Suprapubic skin (tissue), 4 donors: ENCODE measurements around the gene DCAF8. TPM values are rescaled to one million over a fixed set of nuclear protein-coding genes. Genes with fewer than 3 reads are reported as not detected.

Experiments
- DNase-seq, 2 donors: peaks; one replicate each; pipeline ENCODE4 v3.0.0-alpha.2; 2019; ENCODE audit warnings: low spot score in 2 of 2
- H3K27ac ChIP-seq: fragments of 200-600 bp; sonication (generic); one replicate; pipeline ENCODE4 v1.5.1; 2019
- H3K27me3 ChIP-seq: fragments of 200-600 bp; sonication (generic); one replicate; pipeline ENCODE4 v1.5.1; 2019
- H3K36me3 ChIP-seq: fragments of 200-600 bp; sonication (generic); one replicate; pipeline ENCODE4 v1.5.1; 2019
- H3K4me1 ChIP-seq: fragments of 200-600 bp; sonication (generic); one replicate; pipeline ENCODE4 v1.5.1; 2019
- H3K4me3 ChIP-seq: fragments of 200-600 bp; sonication (generic); one replicate; pipeline ENCODE4 v1.5.1; 2019; ENCODE audit warnings: mild to moderate bottlenecking
- H3K9me3 ChIP-seq: fragments of 200-600 bp; sonication (generic); one replicate; pipeline ENCODE4 v1.5.1; 2019
- EP300 ChIP-seq: sonication (generic); formaldehyde crosslinking; IDR thresholded peaks from one replicate; pipeline ENCODE4 v1.6.1; 2017; ENCODE audit warnings: antibody characterized with exemption
- POLR2A ChIP-seq, 2 donors: fragments of 450-650 bp; IDR thresholded peaks; one replicate each; pipeline ENCODE4 v1.6.1; 2017; ENCODE audit warnings: antibody characterized with exemption in 2 of 2, mild to moderate bottlenecking in 2 of 2, moderate library complexity in 2 of 2
- POLR2AphosphoS5 ChIP-seq, 3 donors: sonication (generic); formaldehyde crosslinking; IDR thresholded peaks; one replicate each; pipeline ENCODE4 v1.6.1; 2017; ENCODE audit warnings: antibody characterized with exemption in 3 of 3
- whole genome bisulfite sequencing: methylation state at CpG from one replicate; pipeline ENCODE4 v1.1.5; 2018; 5-methylcytosine and 5-hydroxymethylcytosine counted together
- total RNA-seq, 4 donors: library from RNA; depleted of rRNA; stranded (reverse); fragments of >200 nt; gene quantifications; one replicate each; pipeline ENCODE4 v1.1.0, GENCODE V29; 2016
- TF ChIP-seq, protein P1 (sequence below), 2 donors: fragments of 200-600 bp in 1 of 2; fragments of 450-650 bp in 1 of 2; sonication (generic) in 1 of 2; IDR thresholded peaks; one replicate each; pipeline ENCODE4 v1.5.1; 2016 to 2019; ENCODE audit warnings: antibody characterized with exemption in 2 of 2, mild to moderate bottlenecking in 1 of 2, moderate library complexity in 1 of 2

Gene DCAF8
- total RNA-seq, 4 donors from 2014 or later = 98.3 to 402 (median 125) TPM

DNA sequence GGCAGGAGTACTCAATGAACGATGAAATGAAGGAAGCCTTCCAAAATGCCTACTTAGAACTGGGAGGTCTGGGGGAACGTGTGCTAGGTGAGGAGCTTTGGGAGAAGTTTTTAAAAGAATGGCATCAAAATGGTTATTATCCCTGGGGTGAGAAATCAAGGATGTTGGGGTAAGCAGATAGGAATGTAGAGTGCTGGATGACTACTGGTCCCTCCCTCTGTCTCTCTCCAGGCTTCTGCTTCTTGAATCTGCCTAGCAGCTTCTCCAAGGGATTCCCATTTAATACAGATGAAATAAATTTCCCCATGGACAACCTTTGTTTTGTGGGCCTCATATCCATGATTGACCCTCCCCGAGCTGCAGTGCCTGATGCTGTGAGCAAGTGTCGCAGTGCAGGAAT, 91.0 kb downstream of the DCAF8 start:
- WGBS = 89% methylated on average over 4 of the region's 4 CpGs
- no peak for DNase-seq
- H3K27me3 ChIP-seq = peaks cover 4% of the 10 kb centered on the region

DNA sequence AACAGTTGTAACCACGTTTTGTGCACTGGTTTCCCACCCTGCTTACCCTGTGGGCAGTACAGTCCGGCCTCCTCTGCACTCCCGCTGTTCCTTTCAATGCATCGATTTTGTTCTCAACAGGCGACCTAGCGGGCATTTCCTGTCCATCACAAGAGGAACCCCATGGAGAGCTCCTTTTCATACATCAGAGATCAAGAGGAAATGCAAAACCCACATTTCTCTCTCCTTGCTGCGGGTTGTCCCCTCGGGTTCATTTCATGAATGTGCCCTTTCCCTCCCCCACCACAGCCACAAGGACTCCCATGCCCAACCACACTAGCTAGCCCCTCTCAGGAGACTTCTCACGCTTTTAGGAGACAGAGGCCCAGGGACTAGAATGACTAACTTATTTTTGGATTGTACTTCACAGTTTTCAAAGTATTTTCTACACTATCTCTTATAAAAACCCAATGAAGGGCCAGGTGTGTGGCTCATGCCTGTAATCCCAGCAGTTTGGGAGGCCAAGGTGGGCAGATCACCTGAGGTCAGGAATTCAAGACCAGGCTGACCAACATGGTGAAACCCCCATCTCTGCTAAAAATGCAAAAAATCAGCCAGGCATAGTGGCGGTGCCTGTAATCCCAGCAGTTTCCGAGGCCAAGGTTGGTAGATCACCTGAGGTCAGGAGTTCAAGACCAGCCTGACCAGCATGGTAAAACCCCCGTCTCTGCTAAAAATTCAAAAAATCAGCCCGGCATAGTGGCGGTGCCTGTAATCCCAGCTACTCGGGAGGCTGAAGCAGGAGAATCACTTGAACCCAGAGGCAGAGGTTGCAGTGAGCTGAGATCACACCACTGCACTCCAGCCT, 92.6 kb downstream of the DCAF8 start:
- no peak overlapping the region for H3K4me3 ChIP-seq
- H3K27me3 ChIP-seq = peaks cover 7% of the 10 kb centered on the region
- H3K36me3 ChIP-seq = no peaks in the 10 kb centered on the region
- H3K27ac ChIP-seq = no peak overlapping the region
- TF ChIP-seq POLR2AphosphoS5 (IDR thresholded peaks at IDR 0.05) = no peak
- TF ChIP-seq POLR2A (IDR thresholded peaks at IDR 0.05) = no peak
- TF ChIP-seq, protein P1, sequence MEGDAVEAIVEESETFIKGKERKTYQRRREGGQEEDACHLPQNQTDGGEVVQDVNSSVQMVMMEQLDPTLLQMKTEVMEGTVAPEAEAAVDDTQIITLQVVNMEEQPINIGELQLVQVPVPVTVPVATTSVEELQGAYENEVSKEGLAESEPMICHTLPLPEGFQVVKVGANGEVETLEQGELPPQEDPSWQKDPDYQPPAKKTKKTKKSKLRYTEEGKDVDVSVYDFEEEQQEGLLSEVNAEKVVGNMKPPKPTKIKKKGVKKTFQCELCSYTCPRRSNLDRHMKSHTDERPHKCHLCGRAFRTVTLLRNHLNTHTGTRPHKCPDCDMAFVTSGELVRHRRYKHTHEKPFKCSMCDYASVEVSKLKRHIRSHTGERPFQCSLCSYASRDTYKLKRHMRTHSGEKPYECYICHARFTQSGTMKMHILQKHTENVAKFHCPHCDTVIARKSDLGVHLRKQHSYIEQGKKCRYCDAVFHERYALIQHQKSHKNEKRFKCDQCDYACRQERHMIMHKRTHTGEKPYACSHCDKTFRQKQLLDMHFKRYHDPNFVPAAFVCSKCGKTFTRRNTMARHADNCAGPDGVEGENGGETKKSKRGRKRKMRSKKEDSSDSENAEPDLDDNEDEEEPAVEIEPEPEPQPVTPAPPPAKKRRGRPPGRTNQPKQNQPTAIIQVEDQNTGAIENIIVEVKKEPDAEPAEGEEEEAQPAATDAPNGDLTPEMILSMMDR (IDR thresholded peaks at IDR 0.05) = no peak
- no peak for TF ChIP-seq EP300
- WGBS = 59% methylated on average over 15 of the region's 15 CpGs
- DNase-seq = no peak
- no peaks in the 10 kb centered on the region for H3K9me3 ChIP-seq
- no peaks in the 10 kb centered on the region for H3K4me1 ChIP-seq

More for the DNA sequence above, 91.0 kb downstream of the DCAF8 start:
- Histone ChIP-seq H3K4me1 (no peaks in the 10 kb centered on the region), H3K36me3 (no peaks in the 10 kb centered on the region), H3K9me3 (no peaks in the 10 kb centered on the region), H3K4me3 (no peak overlapping the region), H3K27ac (no peak overlapping the region)
- TF ChIP-seq EP300 (no peak), POLR2A (IDR thresholded peaks at IDR 0.05) (no peak), POLR2AphosphoS5 (IDR thresholded peaks at IDR 0.05) (no peak)
- TF ChIP-seq, protein P1 (IDR thresholded peaks at IDR 0.05) = no peak

DNA sequence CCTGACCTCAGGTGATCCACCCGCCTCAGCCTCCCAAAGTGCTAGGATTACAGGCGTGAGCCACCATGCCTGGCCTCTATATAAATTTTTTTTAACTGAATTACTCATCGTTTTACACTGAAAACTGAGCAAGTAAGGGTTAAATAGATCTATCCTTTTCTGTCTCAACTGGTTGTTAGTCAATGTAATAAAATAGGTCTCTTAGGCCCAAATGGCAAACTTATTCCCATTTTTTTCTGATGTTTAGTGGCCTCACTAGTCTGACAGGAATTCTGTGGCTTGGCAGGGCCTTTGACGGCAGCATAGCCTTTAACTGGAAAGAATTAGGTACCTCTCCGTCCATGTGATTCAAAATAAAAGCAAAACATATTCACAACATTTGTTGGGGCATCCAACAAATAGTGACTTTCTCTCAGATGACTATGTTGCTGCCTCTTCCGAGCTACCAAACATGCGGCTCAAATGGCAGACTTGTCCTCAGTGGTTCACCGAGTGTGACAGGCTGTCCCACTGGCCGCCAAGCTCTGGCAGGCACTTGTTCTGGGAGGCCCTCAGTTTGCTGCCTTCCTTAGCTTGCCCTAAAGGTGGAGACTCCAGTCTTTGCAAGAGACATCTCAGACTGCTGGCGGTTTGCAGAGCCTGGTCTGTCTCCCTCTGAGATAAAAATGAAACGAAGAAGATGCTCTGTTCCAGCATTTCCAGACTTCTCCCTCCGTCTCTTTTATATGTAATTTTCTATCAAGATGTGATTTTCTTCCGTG, 93.6 kb downstream of the DCAF8 start:
- Histone ChIP-seq H3K27ac (no peak overlapping the region), H3K4me3 (no peak overlapping the region), H3K36me3 (no peaks in the 10 kb centered on the region), H3K27me3 (peaks cover 7% of the 10 kb centered on the region), H3K4me1 (no peaks in the 10 kb centered on the region), H3K9me3 (no peaks in the 10 kb centered on the region)
- WGBS = 79% methylated on average over 13 of the region's 13 CpGs
- no peak for DNase-seq
- TF ChIP-seq, protein P1 (IDR thresholded peaks at IDR 0.05) = no peak
- TF ChIP-seq POLR2AphosphoS5 (IDR thresholded peaks at IDR 0.05) = no peak
- no peak for TF ChIP-seq EP300
- no peak for TF ChIP-seq POLR2A (IDR thresholded peaks at IDR 0.05)

DNA sequence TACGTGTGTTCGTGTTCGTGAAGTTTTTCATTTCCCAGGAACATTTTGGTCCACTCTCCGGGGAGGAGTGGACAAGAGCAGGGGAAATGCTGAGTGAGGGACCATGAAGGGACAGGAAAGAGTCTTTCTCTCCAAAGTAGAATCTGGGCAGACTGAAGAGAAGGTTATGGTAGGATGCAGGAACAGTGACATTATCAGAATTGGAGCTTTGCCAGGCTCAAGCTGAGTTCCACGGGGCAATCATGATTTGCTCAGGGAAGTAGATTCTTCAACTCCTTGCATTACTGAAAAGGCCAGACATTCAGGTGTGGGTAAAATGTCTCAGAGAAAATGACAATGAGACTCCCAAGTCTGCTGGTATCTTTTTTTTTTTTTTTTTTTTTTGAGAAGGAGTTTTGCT, 94.3 kb downstream of the DCAF8 start:
- Histone ChIP-seq H3K27ac (no peak overlapping the region), H3K4me3 (no peak overlapping the region), H3K4me1 (no peaks in the 10 kb centered on the region), H3K27me3 (peaks cover 7% of the 10 kb centered on the region), H3K36me3 (no peaks in the 10 kb centered on the region), H3K9me3 (no peaks in the 10 kb centered on the region)
- TF ChIP-seq, protein P1 (IDR thresholded peaks at IDR 0.05) = no peak
- no peak for TF ChIP-seq POLR2AphosphoS5 (IDR thresholded peaks at IDR 0.05)
- TF ChIP-seq POLR2A (IDR thresholded peaks at IDR 0.05) = no peak
- TF ChIP-seq EP300 = no peak
- no peak for DNase-seq
- WGBS = 68% methylated on average over 5 of the region's 5 CpGs

DNA sequence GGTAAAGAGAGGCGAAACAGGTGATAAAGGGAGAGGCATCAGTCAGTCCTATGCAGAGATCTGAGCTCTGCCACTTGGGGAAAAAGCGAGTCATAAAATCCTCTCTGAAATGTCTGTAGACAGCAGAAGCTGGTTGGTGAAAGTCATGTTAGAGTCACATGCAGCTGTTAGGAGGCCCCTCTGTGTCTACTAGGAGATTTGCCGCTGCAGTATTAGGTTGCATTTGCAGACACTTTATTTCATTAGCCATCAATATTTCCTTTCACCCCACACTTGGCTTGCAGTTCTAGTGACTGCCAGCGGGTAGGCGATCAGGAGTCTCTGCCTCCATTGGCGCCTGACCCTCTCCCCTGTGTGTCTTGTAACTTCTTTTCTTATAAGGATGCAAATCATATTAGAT, 94.8 kb downstream of the DCAF8 start:
- no peak overlapping the region for H3K27ac ChIP-seq
- H3K4me3 ChIP-seq = no peak overlapping the region
- WGBS = 91% methylated on average over 6 of the region's 6 CpGs
- no peaks in the 10 kb centered on the region for H3K36me3 ChIP-seq
- no peaks in the 10 kb centered on the region for H3K9me3 ChIP-seq
- no peaks in the 10 kb centered on the region for H3K4me1 ChIP-seq
- no peak for DNase-seq
- H3K27me3 ChIP-seq = peaks cover 7% of the 10 kb centered on the region
- TF ChIP-seq EP300 (no peak), POLR2A (IDR thresholded peaks at IDR 0.05) (no peak), POLR2AphosphoS5 (IDR thresholded peaks at IDR 0.05) (no peak)
- TF ChIP-seq, protein P1 (IDR thresholded peaks at IDR 0.05) = no peak
